ENCODE measurements around the gene CEP57L1.

DNA sequence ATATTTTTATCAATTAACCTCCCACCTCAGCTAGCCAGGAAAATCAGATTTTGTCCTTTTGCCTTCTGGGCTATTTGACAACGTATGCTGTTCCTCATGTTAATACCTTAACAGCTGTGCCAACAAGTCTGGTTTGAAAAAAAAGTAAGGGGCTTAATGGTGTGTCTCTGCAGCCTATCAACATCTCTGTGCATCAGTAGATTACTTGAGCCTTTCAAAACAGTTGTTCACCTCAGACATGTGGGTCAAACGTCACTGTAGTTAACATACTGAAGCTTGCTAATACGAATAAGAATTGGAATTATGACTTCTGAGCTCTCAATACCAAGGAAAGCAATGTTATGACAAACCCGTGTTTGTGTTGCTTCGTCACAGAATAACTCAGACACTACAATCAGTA lies 23.0 kb downstream of the CEP57L1 start:
- TF ChIP-seq, protein P1, sequence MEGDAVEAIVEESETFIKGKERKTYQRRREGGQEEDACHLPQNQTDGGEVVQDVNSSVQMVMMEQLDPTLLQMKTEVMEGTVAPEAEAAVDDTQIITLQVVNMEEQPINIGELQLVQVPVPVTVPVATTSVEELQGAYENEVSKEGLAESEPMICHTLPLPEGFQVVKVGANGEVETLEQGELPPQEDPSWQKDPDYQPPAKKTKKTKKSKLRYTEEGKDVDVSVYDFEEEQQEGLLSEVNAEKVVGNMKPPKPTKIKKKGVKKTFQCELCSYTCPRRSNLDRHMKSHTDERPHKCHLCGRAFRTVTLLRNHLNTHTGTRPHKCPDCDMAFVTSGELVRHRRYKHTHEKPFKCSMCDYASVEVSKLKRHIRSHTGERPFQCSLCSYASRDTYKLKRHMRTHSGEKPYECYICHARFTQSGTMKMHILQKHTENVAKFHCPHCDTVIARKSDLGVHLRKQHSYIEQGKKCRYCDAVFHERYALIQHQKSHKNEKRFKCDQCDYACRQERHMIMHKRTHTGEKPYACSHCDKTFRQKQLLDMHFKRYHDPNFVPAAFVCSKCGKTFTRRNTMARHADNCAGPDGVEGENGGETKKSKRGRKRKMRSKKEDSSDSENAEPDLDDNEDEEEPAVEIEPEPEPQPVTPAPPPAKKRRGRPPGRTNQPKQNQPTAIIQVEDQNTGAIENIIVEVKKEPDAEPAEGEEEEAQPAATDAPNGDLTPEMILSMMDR (IDR thresholded peaks at IDR 0.05): no peak
- TF ChIP-seq POLR2A (IDR thresholded peaks at IDR 0.05): no peak

Measured in lower leg skin (tissue), 3 donors.